Kidney epithelial cell (primary cell): Measurements from ENCODE around the gene RAB11FIP4. TPM values are rescaled to one million over a fixed set of nuclear protein-coding genes. Genes with fewer than 3 reads are reported as not detected.

ENCODE experiments used
- DNase-seq: peaks from one replicate; pipeline ENCODE4 v3.0.0-alpha.2; 2010; ENCODE audit warnings: low read depth
- H3K27me3 ChIP-seq: 2 replicates; pipeline ENCODE4 v1.6.0; 2011; ENCODE audit warnings: low read length; ENCODE audit not compliant: control insufficient read depth, insufficient read depth
- H3K36me3 ChIP-seq: 2 replicates; pipeline ENCODE4 v1.5.1; 2011; ENCODE audit warnings: low read length; ENCODE audit not compliant: control insufficient read depth, insufficient read depth
- H3K4me3 ChIP-seq: 2 replicates; pipeline ENCODE4 v1.5.1; 2011; ENCODE audit warnings: low read depth, mild to moderate bottlenecking, control low read depth, low read length
- CTCF ChIP-seq: IDR thresholded peaks from 2 replicates; pipeline ENCODE4 v1.5.1; 2011; ENCODE audit warnings: mild to moderate bottlenecking, moderate library complexity, low read length, control low read depth, inconsistent platforms; ENCODE audit not compliant: insufficient read depth, poor library complexity, severe bottlenecking
- total RNA-seq: library from RNA; depleted of rRNA; stranded (reverse); fragments of >200 nt; gene quantifications from 2 replicates; pipeline ENCODE4 v1.2.3, GENCODE V29; 2015

Gene RAB11FIP4
- total RNA-seq, 1 donor from 2014 or later = 26.5 TPM

GRCh38 chr17:31509805-31510177, 118.3 kb downstream of the RAB11FIP4 start:
- no peaks in the 10 kb centered on the region for H3K27me3 ChIP-seq
- no peak for TF ChIP-seq CTCF
- H3K36me3 ChIP-seq = no peaks in the 10 kb centered on the region
- H3K4me3 ChIP-seq = no peak overlapping the region
- no peak for DNase-seq

GRCh38 chr17:31510308-31511194, 119.1 kb downstream of the RAB11FIP4 start:
- DNase-seq = no peak
- H3K4me3 ChIP-seq = no peak overlapping the region
- H3K36me3 ChIP-seq = no peaks in the 10 kb centered on the region
- no peaks in the 10 kb centered on the region for H3K27me3 ChIP-seq
- TF ChIP-seq CTCF = no peak

DNA sequence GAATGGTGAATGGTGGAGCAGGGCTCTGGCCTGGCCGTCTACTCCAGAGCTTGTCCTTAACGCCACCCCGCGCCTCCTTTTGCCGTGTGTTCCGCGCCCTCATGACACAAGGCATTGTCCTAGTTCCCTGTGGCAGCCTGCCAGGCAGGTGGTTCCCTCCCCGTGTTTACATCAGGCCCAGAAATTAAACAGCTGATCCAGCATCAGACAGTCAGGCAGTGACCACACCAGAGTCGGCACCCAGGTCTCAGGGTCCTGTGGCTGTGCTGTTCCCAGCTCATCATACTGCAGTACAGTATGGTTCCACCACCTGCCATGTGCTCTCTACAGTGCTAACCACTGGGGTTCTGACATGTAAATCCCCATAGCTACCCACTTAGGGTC, 119.7 kb downstream of the RAB11FIP4 start:
- DNase-seq = no peak
- H3K4me3 ChIP-seq = no peak overlapping the region
- TF ChIP-seq CTCF = no peak
- no peaks in the 10 kb centered on the region for H3K36me3 ChIP-seq
- no peaks in the 10 kb centered on the region for H3K27me3 ChIP-seq

GRCh38 chr17:31511580-31511979, 120.1 kb downstream of the RAB11FIP4 start:
- H3K27me3 ChIP-seq = no peaks in the 10 kb centered on the region
- no peak for TF ChIP-seq CTCF
- H3K36me3 ChIP-seq = no peaks in the 10 kb centered on the region
- DNase-seq = no peak
- no peak overlapping the region for H3K4me3 ChIP-seq

DNA sequence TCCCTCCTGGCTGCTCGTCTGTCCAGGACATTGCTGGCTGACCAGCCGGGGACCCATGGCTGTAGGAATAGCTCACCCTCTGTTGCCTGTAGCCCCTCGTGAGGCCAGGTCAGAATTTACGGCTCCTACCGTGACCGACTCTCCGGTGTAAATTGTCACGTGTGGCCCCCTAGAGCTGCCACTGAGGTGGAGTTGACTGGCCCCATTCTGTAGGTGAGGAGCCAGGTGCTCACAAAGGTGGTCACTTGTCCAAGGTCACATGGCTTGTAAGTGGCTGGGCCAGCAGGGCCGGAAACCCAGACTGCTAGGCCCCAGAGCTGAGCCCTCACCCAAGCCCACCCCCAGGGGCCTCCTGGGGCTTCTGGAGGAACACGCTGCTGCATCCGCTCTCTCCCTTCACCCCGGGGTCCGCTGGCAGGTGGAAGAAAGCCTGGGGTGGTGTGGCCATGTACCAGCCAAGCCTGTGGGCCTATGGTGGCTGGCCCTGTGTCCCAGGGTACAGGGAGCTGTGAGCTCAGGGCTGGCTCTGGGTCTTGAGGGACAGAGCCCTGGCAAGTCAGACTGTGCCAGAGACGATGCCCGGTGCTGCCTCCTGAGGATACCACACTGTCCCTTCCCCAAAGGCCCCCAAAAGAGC, 120.7 kb downstream of the RAB11FIP4 start:
- H3K4me3 ChIP-seq = no peak overlapping the region
- no peaks in the 10 kb centered on the region for H3K27me3 ChIP-seq
- no peaks in the 10 kb centered on the region for H3K36me3 ChIP-seq
- no peak for TF ChIP-seq CTCF
- no peak for DNase-seq
